ENCODE measurements around the gene VARS1.
"Not testable (repeated sequence)": the region's sequence is repeated elsewhere in the genome, so short reads cannot be mapped to it uniquely, and the experiment has no call there.

DNA sequence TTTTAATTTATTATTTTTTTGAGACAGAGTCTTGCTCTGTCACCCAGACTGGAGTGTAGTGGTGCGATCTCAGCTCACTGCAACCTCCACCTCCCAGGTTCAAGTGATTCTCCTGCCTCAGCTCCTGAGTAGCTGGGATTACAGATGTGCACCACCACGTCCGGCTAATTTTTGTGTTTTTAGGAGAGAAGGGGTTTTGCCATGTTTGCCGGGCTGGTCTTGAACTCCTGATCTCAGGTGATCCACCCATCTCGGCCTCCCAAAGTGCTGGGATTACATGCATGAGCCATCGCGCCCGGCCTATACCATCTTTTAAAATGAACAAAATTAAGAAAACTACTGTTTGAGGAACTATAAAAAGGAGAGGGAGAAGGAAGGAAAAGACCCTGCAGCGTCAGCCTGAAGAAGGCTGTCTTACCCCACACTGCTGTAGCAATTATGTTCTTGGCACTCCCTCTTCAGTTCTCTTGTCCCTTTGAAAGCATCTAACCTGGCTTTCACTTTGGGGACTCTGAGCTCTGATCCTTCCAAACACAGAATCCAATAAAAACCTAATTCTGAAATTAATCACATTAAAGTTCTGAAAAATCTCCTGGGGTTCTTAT, 28.1 kb upstream of the VARS1 start:
- TF ChIP-seq, protein P1, sequence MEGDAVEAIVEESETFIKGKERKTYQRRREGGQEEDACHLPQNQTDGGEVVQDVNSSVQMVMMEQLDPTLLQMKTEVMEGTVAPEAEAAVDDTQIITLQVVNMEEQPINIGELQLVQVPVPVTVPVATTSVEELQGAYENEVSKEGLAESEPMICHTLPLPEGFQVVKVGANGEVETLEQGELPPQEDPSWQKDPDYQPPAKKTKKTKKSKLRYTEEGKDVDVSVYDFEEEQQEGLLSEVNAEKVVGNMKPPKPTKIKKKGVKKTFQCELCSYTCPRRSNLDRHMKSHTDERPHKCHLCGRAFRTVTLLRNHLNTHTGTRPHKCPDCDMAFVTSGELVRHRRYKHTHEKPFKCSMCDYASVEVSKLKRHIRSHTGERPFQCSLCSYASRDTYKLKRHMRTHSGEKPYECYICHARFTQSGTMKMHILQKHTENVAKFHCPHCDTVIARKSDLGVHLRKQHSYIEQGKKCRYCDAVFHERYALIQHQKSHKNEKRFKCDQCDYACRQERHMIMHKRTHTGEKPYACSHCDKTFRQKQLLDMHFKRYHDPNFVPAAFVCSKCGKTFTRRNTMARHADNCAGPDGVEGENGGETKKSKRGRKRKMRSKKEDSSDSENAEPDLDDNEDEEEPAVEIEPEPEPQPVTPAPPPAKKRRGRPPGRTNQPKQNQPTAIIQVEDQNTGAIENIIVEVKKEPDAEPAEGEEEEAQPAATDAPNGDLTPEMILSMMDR (IDR thresholded peaks at IDR 0.05; ENCODE audit: low read depth, low read length), result not testable (repeated sequence)
- TF ChIP-seq POLR2A (IDR thresholded peaks at IDR 0.05; ENCODE audit: extremely low read depth, insufficient read length), result not testable (repeated sequence)
